ENCODE results near the gene GALNT1.

The GALNT1 gene

DNA sequence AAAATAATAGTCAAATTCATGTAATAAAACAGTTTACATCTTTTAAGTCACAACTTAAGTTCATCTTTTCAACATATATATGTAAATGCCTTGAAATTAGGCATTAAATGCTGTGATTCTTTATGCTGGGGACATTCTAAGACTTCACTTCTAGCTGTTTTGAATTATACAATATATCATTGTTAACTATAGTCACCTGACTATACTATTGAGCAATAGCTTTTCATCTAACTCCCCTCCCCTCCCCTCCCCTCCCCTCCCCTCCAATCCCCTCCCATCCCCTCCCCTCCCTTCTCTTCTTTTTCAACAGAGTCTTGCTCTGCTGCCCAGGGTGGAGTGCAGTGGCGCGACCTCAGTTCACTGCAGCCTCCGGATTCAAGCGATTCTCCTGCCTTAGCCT lies 16.2 kb downstream of the GALNT1 start:
- 90 to 91% methylated on average over 4 of the region's 4 CpGs for WGBS, 2 experiments
- Histone ChIP-seq H3K27me3 (ENCODE audit: control insufficient read depth, insufficient read depth, low read length, poor library complexity, severe bottlenecking) (no peaks in the 10 kb centered on the region), H3K27ac (ENCODE audit: insufficient read depth, low read depth, low read length, poor library complexity, severe bottlenecking) (no peak overlapping the region), H3K36me3 (ENCODE audit: control insufficient read depth, insufficient read depth, low read length) (peaks cover under 1% of the 10 kb centered on the region), H3K9me3 (ENCODE audit: control insufficient read depth, low read length) (peaks cover 5% of the 10 kb centered on the region), H3K4me1 (ENCODE audit: control insufficient read depth, insufficient read depth, low read length) (no peaks in the 10 kb centered on the region), H3K4me3 (ENCODE audit: insufficient read depth, low read depth, low read length) (no peak overlapping the region)

DNA sequence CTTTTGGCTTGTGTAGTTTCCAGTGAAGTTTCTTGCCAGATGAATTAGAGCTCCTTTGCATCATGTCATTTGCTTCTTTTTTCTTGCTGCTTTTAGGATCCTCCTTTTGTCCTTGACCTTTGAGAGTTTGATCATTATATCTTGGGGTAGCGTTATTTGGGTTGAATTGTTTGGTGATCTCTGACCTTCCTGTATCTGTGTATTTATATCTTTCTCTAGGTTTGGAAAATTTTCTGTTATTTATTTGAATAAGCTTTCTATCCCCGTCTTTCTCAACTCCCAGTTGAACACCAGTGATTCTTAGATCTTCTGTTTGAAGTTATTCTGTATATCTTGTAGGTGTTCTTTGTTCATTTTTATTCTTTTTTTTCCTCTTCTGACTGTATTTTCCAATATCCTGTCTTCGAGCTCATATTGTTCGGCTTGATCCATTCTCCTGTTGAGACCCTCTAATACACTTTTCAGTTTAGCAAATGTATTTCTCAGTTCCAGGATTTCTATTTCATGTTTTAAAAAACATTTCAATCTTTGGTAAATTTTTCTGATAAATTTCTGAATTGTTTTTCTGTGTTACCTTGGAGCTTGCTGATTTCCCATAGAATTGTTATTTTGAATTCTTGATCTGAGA lies 20.8 kb downstream of the GALNT1 start:
- WGBS, 2 experiments: 97 to 100% methylated on average over 2 to 3 of the region's 4 CpGs
- Histone ChIP-seq H3K36me3 (ENCODE audit: control insufficient read depth, insufficient read depth, low read length) (peaks cover 5% of the 10 kb centered on the region), H3K4me1 (ENCODE audit: control insufficient read depth, insufficient read depth, low read length) (no peaks in the 10 kb centered on the region), H3K27me3 (ENCODE audit: control insufficient read depth, insufficient read depth, low read length, poor library complexity, severe bottlenecking) (no peaks in the 10 kb centered on the region), H3K27ac (ENCODE audit: insufficient read depth, low read depth, low read length, poor library complexity, severe bottlenecking) (no peak overlapping the region), H3K4me3 (ENCODE audit: insufficient read depth, low read depth, low read length) (no peak overlapping the region), H3K9me3 (ENCODE audit: control insufficient read depth, low read length) (peaks cover 5% of the 10 kb centered on the region)

DNA sequence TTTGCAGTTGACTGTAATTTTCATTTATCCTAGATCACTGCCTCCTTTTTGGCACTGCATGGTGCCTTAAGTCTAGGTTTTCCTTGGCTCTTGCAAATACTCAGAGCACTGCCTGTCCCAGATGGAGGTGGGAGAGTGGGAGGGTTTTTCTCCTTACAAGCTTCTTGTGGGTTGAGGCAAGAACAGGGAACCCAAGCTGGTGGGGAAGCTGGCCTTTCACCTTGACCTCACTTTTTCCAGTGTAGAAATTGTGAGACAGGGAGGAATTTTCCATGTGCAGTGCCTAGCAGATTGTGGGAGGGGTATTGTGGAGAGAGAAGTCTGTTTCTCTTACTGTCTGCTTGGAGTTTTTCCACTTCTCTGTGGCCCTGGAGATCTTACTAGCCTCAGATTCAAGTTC lies 21.5 kb downstream of the GALNT1 start:
- peaks cover 5% of the 10 kb centered on the region for H3K36me3 ChIP-seq (ENCODE audit: control insufficient read depth, insufficient read depth, low read length)
- H3K27me3 ChIP-seq (ENCODE audit: control insufficient read depth, insufficient read depth, low read length, poor library complexity, severe bottlenecking): no peaks in the 10 kb centered on the region
- H3K9me3 ChIP-seq (ENCODE audit: control insufficient read depth, low read length): peaks cover 5% of the 10 kb centered on the region
- no peak overlapping the region for H3K4me3 ChIP-seq (ENCODE audit: insufficient read depth, low read depth, low read length)
- H3K4me1 ChIP-seq (ENCODE audit: control insufficient read depth, insufficient read depth, low read length): no peaks in the 10 kb centered on the region
- H3K27ac ChIP-seq (ENCODE audit: insufficient read depth, low read depth, low read length, poor library complexity, severe bottlenecking): no peak overlapping the region

DNA sequence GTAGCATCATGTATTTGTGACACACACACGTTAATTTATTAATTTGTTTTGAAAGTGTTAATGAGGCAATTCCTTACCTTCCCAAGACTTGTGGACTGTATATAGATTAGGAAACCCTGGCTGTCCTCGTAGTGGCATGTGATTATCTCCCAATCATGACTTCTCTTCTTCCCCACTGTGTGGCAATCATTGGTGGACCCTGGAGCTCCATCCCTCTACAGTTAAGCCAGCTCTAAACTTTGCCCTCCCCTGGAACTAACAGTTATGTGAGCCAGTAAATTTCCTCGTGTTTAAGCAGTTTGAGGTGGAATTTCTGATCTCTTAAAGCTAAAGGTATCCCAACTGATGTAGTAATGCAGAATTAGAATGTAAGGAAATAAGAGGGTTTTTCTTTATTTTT lies 22.0 kb downstream of the GALNT1 start:
- peaks cover 5% of the 10 kb centered on the region for H3K9me3 ChIP-seq (ENCODE audit: control insufficient read depth, low read length)
- no peak overlapping the region for H3K4me3 ChIP-seq (ENCODE audit: insufficient read depth, low read depth, low read length)
- no peaks in the 10 kb centered on the region for H3K4me1 ChIP-seq (ENCODE audit: control insufficient read depth, insufficient read depth, low read length)
- WGBS, 2 experiments: 87 to 91% methylated on average over 3 of the region's 3 CpGs
- no peak overlapping the region for H3K27ac ChIP-seq (ENCODE audit: insufficient read depth, low read depth, low read length, poor library complexity, severe bottlenecking)
- H3K27me3 ChIP-seq (ENCODE audit: control insufficient read depth, insufficient read depth, low read length, poor library complexity, severe bottlenecking): no peaks in the 10 kb centered on the region
- peaks cover 5% of the 10 kb centered on the region for H3K36me3 ChIP-seq (ENCODE audit: control insufficient read depth, insufficient read depth, low read length)

DNA sequence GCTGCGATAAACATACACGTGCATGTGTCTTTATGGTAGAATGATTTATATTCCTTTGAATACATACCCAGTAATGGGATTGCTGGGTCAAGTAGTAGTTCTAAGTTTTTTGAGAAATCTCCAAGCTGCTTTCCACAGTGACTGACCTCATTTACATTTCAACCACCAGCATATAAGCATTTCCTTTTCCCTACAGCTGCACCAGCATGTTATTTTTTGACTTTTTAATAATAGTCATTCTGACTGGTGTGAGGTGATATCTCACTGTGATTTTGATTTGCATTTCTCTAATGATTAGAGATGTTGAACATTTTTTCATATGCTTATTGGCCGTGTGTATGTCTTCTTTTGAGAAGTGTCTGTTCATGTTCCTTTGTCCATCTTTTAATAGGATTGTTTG lies 22.8 kb downstream of the GALNT1 start:
- Histone ChIP-seq H3K27ac (ENCODE audit: insufficient read depth, low read depth, low read length, poor library complexity, severe bottlenecking) (no peak overlapping the region), H3K27me3 (ENCODE audit: control insufficient read depth, insufficient read depth, low read length, poor library complexity, severe bottlenecking) (no peaks in the 10 kb centered on the region)
- 89 to 97% methylated on average over 3 of the region's 3 CpGs for WGBS, 2 experiments

DNA sequence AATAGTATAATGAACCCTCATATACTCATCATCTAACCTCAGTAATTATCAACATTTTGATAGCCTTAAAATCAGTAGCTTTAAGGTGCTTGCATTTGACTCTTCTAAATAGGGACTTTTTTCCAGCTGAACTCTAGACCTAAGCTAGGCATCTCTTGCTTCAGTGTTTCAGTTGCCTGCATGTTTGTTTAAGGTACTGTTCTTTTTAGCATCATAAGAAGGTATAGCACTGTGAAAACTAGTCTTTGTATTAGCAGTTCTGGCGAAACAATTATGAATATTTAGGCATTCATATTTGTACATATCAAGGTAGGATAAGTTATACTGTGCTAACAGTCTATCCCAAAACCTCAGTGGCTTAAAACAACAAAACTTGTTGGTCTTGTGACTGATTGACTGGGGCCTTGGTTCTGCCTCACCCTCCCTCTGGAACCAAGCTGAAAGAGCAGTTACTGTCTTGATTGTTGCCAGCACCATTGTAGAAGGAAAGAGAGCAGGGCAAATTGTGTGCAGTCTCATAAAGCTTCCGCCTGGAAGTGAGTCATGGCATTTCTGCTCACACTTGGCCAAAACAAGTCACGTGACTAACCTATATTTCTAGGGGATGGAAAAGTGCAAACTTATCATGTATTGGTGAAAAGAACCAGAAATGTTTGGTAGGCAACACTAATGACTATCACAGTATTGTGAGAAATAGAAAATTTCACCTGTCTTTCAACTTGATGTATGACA lies 24.3 kb downstream of the GALNT1 start:
- 92 to 95% methylated on average over 2 to 3 of the region's 3 CpGs for WGBS, 2 experiments
- H3K27ac ChIP-seq (ENCODE audit: insufficient read depth, low read depth, low read length, poor library complexity, severe bottlenecking): no peak overlapping the region
- peaks cover 6% of the 10 kb centered on the region for H3K4me1 ChIP-seq (ENCODE audit: control insufficient read depth, insufficient read depth, low read length)
- H3K9me3 ChIP-seq (ENCODE audit: control insufficient read depth, low read length): peaks cover 3% of the 10 kb centered on the region
- no peaks in the 10 kb centered on the region for H3K27me3 ChIP-seq (ENCODE audit: control insufficient read depth, insufficient read depth, low read length, poor library complexity, severe bottlenecking)
- peaks cover 5% of the 10 kb centered on the region for H3K36me3 ChIP-seq (ENCODE audit: control insufficient read depth, insufficient read depth, low read length)
- H3K4me3 ChIP-seq (ENCODE audit: insufficient read depth, low read depth, low read length): no peak overlapping the region

More for the DNA sequence above, 22.8 kb downstream of the GALNT1 start:
- peaks cover 5% of the 10 kb centered on the region for H3K36me3 ChIP-seq (ENCODE audit: control insufficient read depth, insufficient read depth, low read length)
- no peaks in the 10 kb centered on the region for H3K4me1 ChIP-seq (ENCODE audit: control insufficient read depth, insufficient read depth, low read length)
- no peak overlapping the region for H3K4me3 ChIP-seq (ENCODE audit: insufficient read depth, low read depth, low read length)
- H3K9me3 ChIP-seq (ENCODE audit: control insufficient read depth, low read length): peaks cover 5% of the 10 kb centered on the region

DNA sequence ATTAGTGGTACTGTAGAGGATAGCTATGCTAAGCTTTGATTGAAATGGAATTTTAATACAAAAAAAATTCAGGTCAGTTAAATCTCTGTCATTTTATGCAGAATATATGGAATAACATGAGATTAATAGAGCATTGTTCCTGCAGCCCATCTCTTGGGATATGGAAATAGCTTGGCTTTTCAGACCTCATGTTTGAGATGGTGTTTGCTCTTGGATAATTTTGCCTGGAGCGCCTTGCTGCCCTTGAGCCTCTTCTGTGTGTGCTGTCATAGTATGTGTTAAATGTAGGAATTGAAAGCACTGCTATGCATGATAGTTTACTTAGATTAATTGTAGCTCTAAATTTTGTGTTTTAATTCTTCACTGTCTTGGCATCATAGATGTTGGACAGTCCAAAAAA lies 27.7 kb downstream of the GALNT1 start:
- WGBS, 2 experiments: 93 to 94% methylated on average over 1 of the region's 1 CpG
- H3K9me3 ChIP-seq (ENCODE audit: control insufficient read depth, low read length): no peaks in the 10 kb centered on the region
- no peak overlapping the region for H3K4me3 ChIP-seq (ENCODE audit: insufficient read depth, low read depth, low read length)
- H3K4me1 ChIP-seq (ENCODE audit: control insufficient read depth, insufficient read depth, low read length): peaks cover 10% of the 10 kb centered on the region
- no peak overlapping the region for H3K27ac ChIP-seq (ENCODE audit: insufficient read depth, low read depth, low read length, poor library complexity, severe bottlenecking)
- H3K36me3 ChIP-seq (ENCODE audit: control insufficient read depth, insufficient read depth, low read length): no peaks in the 10 kb centered on the region
- no peaks in the 10 kb centered on the region for H3K27me3 ChIP-seq (ENCODE audit: control insufficient read depth, insufficient read depth, low read length, poor library complexity, severe bottlenecking)

DNA sequence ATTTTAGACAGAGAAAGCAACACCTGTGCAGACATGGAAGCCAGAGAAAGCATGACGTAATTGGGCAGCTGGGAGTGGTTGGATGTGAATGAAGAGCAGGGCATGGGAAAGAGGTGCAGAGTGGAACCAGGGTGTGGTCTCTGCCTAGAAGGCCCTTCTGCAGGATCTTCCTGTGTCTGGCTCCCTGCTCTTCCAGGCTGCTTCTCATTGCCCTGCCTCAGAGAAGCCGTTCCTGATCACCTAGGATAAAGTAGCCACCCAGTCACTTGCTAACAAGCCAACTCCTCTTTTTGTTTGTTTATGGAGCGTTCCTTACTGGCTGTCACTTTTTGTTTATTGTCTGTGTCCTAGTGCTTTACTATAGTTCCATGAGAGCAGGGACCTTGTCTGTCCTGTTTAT lies 28.5 kb downstream of the GALNT1 start:
- H3K36me3 ChIP-seq (ENCODE audit: control insufficient read depth, insufficient read depth, low read length): no peaks in the 10 kb centered on the region
- no peak overlapping the region for H3K4me3 ChIP-seq (ENCODE audit: insufficient read depth, low read depth, low read length)
- 69 to 76% methylated on average over 3 of the region's 3 CpGs for WGBS, 2 experiments
- no peaks in the 10 kb centered on the region for H3K27me3 ChIP-seq (ENCODE audit: control insufficient read depth, insufficient read depth, low read length, poor library complexity, severe bottlenecking)
- H3K9me3 ChIP-seq (ENCODE audit: control insufficient read depth, low read length): no peaks in the 10 kb centered on the region
- no peak overlapping the region for H3K27ac ChIP-seq (ENCODE audit: insufficient read depth, low read depth, low read length, poor library complexity, severe bottlenecking)
- peaks cover 10% of the 10 kb centered on the region for H3K4me1 ChIP-seq (ENCODE audit: control insufficient read depth, insufficient read depth, low read length)

DNA sequence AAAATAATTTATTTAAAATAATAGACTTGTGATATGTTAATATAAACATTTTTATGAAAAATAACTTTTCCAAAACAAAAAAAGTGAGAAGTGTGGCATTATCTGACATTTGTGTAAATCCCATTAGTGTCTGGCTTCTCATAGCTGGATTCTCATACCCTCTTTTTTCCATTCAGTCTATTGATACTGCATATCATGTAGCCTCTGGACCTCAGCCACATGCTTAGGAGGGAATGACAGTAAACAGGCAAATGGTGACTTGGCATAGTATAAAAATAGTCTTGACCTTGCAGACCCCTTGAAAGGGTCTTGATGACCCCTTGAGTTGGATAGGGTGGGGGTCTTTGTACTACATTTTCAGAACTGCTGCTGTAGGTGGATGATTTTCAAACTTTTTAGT lies 29.2 kb downstream of the GALNT1 start:
- Histone ChIP-seq H3K4me1 (ENCODE audit: control insufficient read depth, insufficient read depth, low read length) (peaks cover 10% of the 10 kb centered on the region), H3K9me3 (ENCODE audit: control insufficient read depth, low read length) (no peaks in the 10 kb centered on the region), H3K36me3 (ENCODE audit: control insufficient read depth, insufficient read depth, low read length) (no peaks in the 10 kb centered on the region), H3K4me3 (ENCODE audit: insufficient read depth, low read depth, low read length) (no peak overlapping the region), H3K27me3 (ENCODE audit: control insufficient read depth, insufficient read depth, low read length, poor library complexity, severe bottlenecking) (no peaks in the 10 kb centered on the region), H3K27ac (ENCODE audit: insufficient read depth, low read depth, low read length, poor library complexity, severe bottlenecking) (no peak overlapping the region)

DNA sequence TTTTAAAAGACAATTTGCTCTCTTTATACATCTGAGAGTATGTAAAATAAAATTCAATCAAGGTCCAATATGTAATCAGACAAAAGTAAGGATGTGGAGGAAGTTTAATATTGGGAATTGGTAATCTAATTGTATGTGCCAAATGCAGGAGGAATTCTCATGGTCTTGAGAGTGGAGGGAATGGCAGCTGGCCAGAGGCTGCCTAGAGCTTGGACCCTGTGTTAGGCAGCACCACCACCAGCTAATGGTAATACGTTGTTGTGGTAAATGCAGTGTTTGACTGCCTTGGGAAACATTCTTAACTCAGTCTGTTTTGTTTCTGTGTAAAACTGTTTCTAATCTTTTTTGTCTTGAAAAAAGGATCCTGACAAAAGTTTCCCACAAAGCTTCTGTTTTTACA lies 30.0 kb downstream of the GALNT1 start:
- H3K9me3 ChIP-seq (ENCODE audit: control insufficient read depth, low read length): no peaks in the 10 kb centered on the region
- H3K4me1 ChIP-seq (ENCODE audit: control insufficient read depth, insufficient read depth, low read length): peaks cover 10% of the 10 kb centered on the region
- H3K27me3 ChIP-seq (ENCODE audit: control insufficient read depth, insufficient read depth, low read length, poor library complexity, severe bottlenecking): no peaks in the 10 kb centered on the region
- H3K4me3 ChIP-seq (ENCODE audit: insufficient read depth, low read depth, low read length): no peak overlapping the region
- WGBS, 2 experiments: 75 to 79% methylated on average over 1 of the region's 1 CpG
- H3K27ac ChIP-seq (ENCODE audit: insufficient read depth, low read depth, low read length, poor library complexity, severe bottlenecking): no peak overlapping the region
- H3K36me3 ChIP-seq (ENCODE audit: control insufficient read depth, insufficient read depth, low read length): no peaks in the 10 kb centered on the region
